HFF-Myc (cell line): ENCODE results near the gene IL4I1.

Experiments used
- DNase-seq: peaks from one replicate; pipeline ENCODE4 v3.0.0-alpha.2; 2011; ENCODE audit warnings: low read depth; ENCODE audit errors: extremely low read depth
- H3K4me3 ChIP-seq: replicated peaks from 2 replicates; pipeline ENCODE4 v1.5.1; 2011; ENCODE audit warnings: low read depth, mild to moderate bottlenecking, control low read depth, low read length
- CTCF ChIP-seq: IDR thresholded peaks from 2 replicates; pipeline ENCODE4 v1.5.1; 2012; ENCODE audit warnings: mild to moderate bottlenecking, low read depth, low read length, control low read depth; ENCODE audit errors: missing control alignments

The IL4I1 gene

GRCh38 chr19:49861541-49862378, 34.9 kb downstream of the IL4I1 start:
- no peak overlapping the region for H3K4me3 ChIP-seq
- no peak for TF ChIP-seq CTCF
- DNase-seq: no peak

GRCh38 chr19:49861107-49861506, 35.6 kb downstream of the IL4I1 start:
- no peak overlapping the region for H3K4me3 ChIP-seq
- no peak for TF ChIP-seq CTCF
- DNase-seq: no peak

- DNase-seq: no peak
- H3K4me3 ChIP-seq: no peak overlapping the region
- no peak for TF ChIP-seq CTCF
These were observed 36.2 kb downstream of the IL4I1 start for GRCh38 chr19:49860336-49861102.

GRCh38 chr19:49859682-49860335, 36.9 kb downstream of the IL4I1 start:
- no peak overlapping the region for H3K4me3 ChIP-seq
- TF ChIP-seq CTCF: no peak
- DNase-seq: no peak

GRCh38 chr19:49858088-49858985, 38.4 kb downstream of the IL4I1 start:
- H3K4me3 ChIP-seq: no peak overlapping the region
- DNase-seq: no peak
- TF ChIP-seq CTCF: no peak

GRCh38 chr19:49857838-49858087, 38.9 kb downstream of the IL4I1 start:
- DNase-seq: no peak
- no peak overlapping the region for H3K4me3 ChIP-seq
- no peak for TF ChIP-seq CTCF
